Skeletal muscle tissue (tissue), 4 donors: ENCODE data around the gene TMTC2. TPM values are rescaled to one million over a fixed set of nuclear protein-coding genes. Genes with fewer than 3 reads are reported as not detected.

Experiments used
- H3K27ac ChIP-seq: one replicate; pipeline ENCODE4 v1.7.0; 2013; ENCODE audit warnings: mild to moderate bottlenecking, low read depth, low read length, inconsistent platforms
- H3K27me3 ChIP-seq, 3 donors: one replicate each; pipeline ENCODE4 v1.7.0; 2013; ENCODE audit warnings: low read length in 3 of 3; ENCODE audit not compliant: control insufficient read depth in 3 of 3, insufficient read depth in 3 of 3
- H3K36me3 ChIP-seq, 3 donors: one replicate each; pipeline ENCODE4 v1.7.0; 2013; ENCODE audit warnings: low read length in 3 of 3; ENCODE audit not compliant: control insufficient read depth in 3 of 3, insufficient read depth in 3 of 3
- H3K4me1 ChIP-seq, 3 donors: one replicate each; pipeline ENCODE4 v1.7.0; 2013; ENCODE audit warnings: low read length in 3 of 3, mild to moderate bottlenecking in 3 of 3; ENCODE audit not compliant: control insufficient read depth in 3 of 3, insufficient read depth in 3 of 3
- H3K4me3 ChIP-seq, 3 donors: one replicate each; pipeline ENCODE4 v1.7.0; 2013; ENCODE audit warnings: low read length in 3 of 3
- H3K9ac ChIP-seq, 3 donors: one replicate each; pipeline ENCODE4 v1.7.0; 2013; ENCODE audit warnings: low read length in 3 of 3, mild to moderate bottlenecking in 3 of 3, moderate library complexity in 2 of 3, low read depth in 1 of 3
- H3K9me3 ChIP-seq, 3 donors: one replicate each; pipeline ENCODE4 v1.7.0; 2013; ENCODE audit warnings: low read length in 3 of 3; ENCODE audit not compliant: control insufficient read depth in 3 of 3
- total RNA-seq: library from RNA; depleted of rRNA; stranded (reverse); fragments of >200 nt; gene quantifications from one replicate; pipeline ENCODE4 v1.2.3, GENCODE V29; 2014
- donor health status: Osteomylitis.

TMTC2 gene
- total RNA-seq, 1 donor from 2014 or later, result 15.7 TPM

GRCh38 chr12:83015390-83016217 lies 328.9 kb downstream of the TMTC2 start:
- Histone ChIP-seq H3K4me1 (peaks cover 0 to 6% (median 3%) of the 10 kb centered on the region in 3 donors), H3K9me3 (no peaks in the 10 kb centered on the region), H3K9ac (peak overlapping the region; percentile 10 to 55 (median 35)), H3K27ac (peak overlapping the region; percentile 7), H3K36me3 (no peaks in the 10 kb centered on the region), H3K4me3 (peak overlapping the region; percentile 38 to 70 (median 60)), H3K27me3 (no peaks in the 10 kb centered on the region)

GRCh38 chr12:83016218-83016835 lies 329.6 kb downstream of the TMTC2 start:
- no peaks in the 10 kb centered on the region for H3K36me3 ChIP-seq
- H3K9ac ChIP-seq, result peak overlapping the region in 2 of 3 donors; percentile 10 to 35
- peaks cover 0 to 6% (median 3%) of the 10 kb centered on the region in 3 donors for H3K4me1 ChIP-seq
- peak overlapping the region; percentile 7 for H3K27ac ChIP-seq
- H3K9me3 ChIP-seq, result no peaks in the 10 kb centered on the region
- no peaks in the 10 kb centered on the region for H3K27me3 ChIP-seq
- peak overlapping the region; percentile 27 to 70 (median 60) for H3K4me3 ChIP-seq

- H3K4me1 ChIP-seq, result peaks cover 0 to 6% (median 3%) of the 10 kb centered on the region in 3 donors
- H3K9me3 ChIP-seq, result no peaks in the 10 kb centered on the region
- no peaks in the 10 kb centered on the region for H3K27me3 ChIP-seq
- no peak overlapping the region for H3K9ac ChIP-seq
- H3K27ac ChIP-seq, result no peak overlapping the region
- H3K36me3 ChIP-seq, result no peaks in the 10 kb centered on the region
- no peak overlapping the region for H3K4me3 ChIP-seq
These were observed 330.3 kb downstream of the TMTC2 start for GRCh38 chr12:83016991-83017390.

- Histone ChIP-seq H3K4me1 (peaks cover 0 to 6% (median 3%) of the 10 kb centered on the region in 3 donors), H3K9me3 (no peaks in the 10 kb centered on the region), H3K27me3 (no peaks in the 10 kb centered on the region), H3K36me3 (no peaks in the 10 kb centered on the region), H3K27ac (no peak overlapping the region), H3K4me3 (no peak overlapping the region), H3K9ac (no peak overlapping the region)
These were observed 331.4 kb downstream of the TMTC2 start for GRCh38 chr12:83018088-83018487.

GRCh38 chr12:83027021-83027723 lies 340.5 kb downstream of the TMTC2 start:
- no peaks in the 10 kb centered on the region for H3K4me1 ChIP-seq
- H3K9me3 ChIP-seq, result no peaks in the 10 kb centered on the region
- no peak overlapping the region for H3K4me3 ChIP-seq
- H3K36me3 ChIP-seq, result no peaks in the 10 kb centered on the region
- no peaks in the 10 kb centered on the region for H3K27me3 ChIP-seq
- H3K9ac ChIP-seq, result no peak overlapping the region
- no peak overlapping the region for H3K27ac ChIP-seq

- no peak overlapping the region for H3K9ac ChIP-seq
- no peak overlapping the region for H3K27ac ChIP-seq
These were observed 344.5 kb downstream of the TMTC2 start for GRCh38 chr12:83031196-83031595.

GRCh38 chr12:83036847-83037246 lies 350.1 kb downstream of the TMTC2 start:
- Histone ChIP-seq H3K9me3 (no peaks in the 10 kb centered on the region), H3K27ac (no peak overlapping the region), H3K27me3 (no peaks in the 10 kb centered on the region), H3K4me3 (no peak overlapping the region), H3K4me1 (no peaks in the 10 kb centered on the region), H3K36me3 (no peaks in the 10 kb centered on the region), H3K9ac (no peak overlapping the region)

More at GRCh38 chr12:83031196-83031595, 344.5 kb downstream of the TMTC2 start:
- Histone ChIP-seq H3K4me1 (no peaks in the 10 kb centered on the region), H3K36me3 (no peaks in the 10 kb centered on the region), H3K9me3 (no peaks in the 10 kb centered on the region), H3K27me3 (no peaks in the 10 kb centered on the region), H3K4me3 (no peak overlapping the region)

GRCh38 chr12:83039413-83039812 lies 352.7 kb downstream of the TMTC2 start:
- Histone ChIP-seq H3K36me3 (no peaks in the 10 kb centered on the region), H3K9me3 (no peaks in the 10 kb centered on the region), H3K9ac (no peak overlapping the region), H3K27me3 (no peaks in the 10 kb centered on the region), H3K4me3 (no peak overlapping the region), H3K27ac (no peak overlapping the region), H3K4me1 (no peaks in the 10 kb centered on the region)

- Histone ChIP-seq H3K9me3 (no peaks in the 10 kb centered on the region), H3K27ac (no peak overlapping the region), H3K9ac (no peak overlapping the region), H3K27me3 (no peaks in the 10 kb centered on the region), H3K36me3 (no peaks in the 10 kb centered on the region), H3K4me1 (no peaks in the 10 kb centered on the region), H3K4me3 (no peak overlapping the region)
These were observed 353.6 kb downstream of the TMTC2 start for GRCh38 chr12:83040339-83040738.

- Histone ChIP-seq H3K36me3 (no peaks in the 10 kb centered on the region), H3K4me1 (no peaks in the 10 kb centered on the region), H3K9me3 (no peaks in the 10 kb centered on the region), H3K9ac (no peak overlapping the region), H3K27me3 (no peaks in the 10 kb centered on the region), H3K4me3 (no peak overlapping the region), H3K27ac (no peak overlapping the region)
These were observed 354.3 kb downstream of the TMTC2 start for GRCh38 chr12:83040991-83041390.
